ENCODE data around the gene UBQLNL. TPM values are rescaled to one million over a fixed set of nuclear protein-coding genes. Genes with fewer than 3 reads are reported as not detected.

Gene UBQLNL
- total RNA-seq, result 0.24 and 0.53 TPM in 2 replicates

GRCh38 chr11:5516599-5516998, at the start of gene UBQLNL:
TSS of gene UBQLNL (minus strand) at chr11:5516699. CDS start at chr11:5516441, 258 bp downstream.
- DNase-seq (ENCODE audit: extremely low read depth, low read depth, low spot score), result no peak

- DNase-seq (ENCODE audit: extremely low read depth, low read depth, low spot score), result no peak
Measured at GRCh38 chr11:5564259-5565019, 47.9 kb upstream of the UBQLNL start.

- DNase-seq (ENCODE audit: extremely low read depth, low read depth, low spot score), result no peak
Measured at GRCh38 chr11:5557751-5558150, 41.3 kb upstream of the UBQLNL start.

- DNase-seq (ENCODE audit: extremely low read depth, low read depth, low spot score), result no peak
Measured at GRCh38 chr11:5556596-5557188, 40.2 kb upstream of the UBQLNL start.

GRCh38 chr11:5553343-5553742, 36.8 kb upstream of the UBQLNL start:
- no peak for DNase-seq (ENCODE audit: extremely low read depth, low read depth, low spot score)

GRCh38 chr11:5550440-5551095, 34.1 kb upstream of the UBQLNL start:
- DNase-seq (ENCODE audit: extremely low read depth, low read depth, low spot score), result no peak

GRCh38 chr11:5548440-5548839, 31.9 kb upstream of the UBQLNL start, which contains the start of gene OR52H1:
TSS of gene OR52H1 (minus strand) at chr11:5548540. CDS start at chr11:5545505, 3,035 bp downstream.
- no peak for DNase-seq (ENCODE audit: extremely low read depth, low read depth, low spot score)

- no peak for DNase-seq (ENCODE audit: extremely low read depth, low read depth, low spot score)
Measured at GRCh38 chr11:5547982-5548381, 31.5 kb upstream of the UBQLNL start.

- no peak for DNase-seq (ENCODE audit: extremely low read depth, low read depth, low spot score)
Measured at GRCh38 chr11:5546457-5546856, 30.0 kb upstream of the UBQLNL start.

- no peak for DNase-seq (ENCODE audit: extremely low read depth, low read depth, low spot score)
Measured at GRCh38 chr11:5541427-5541826, 24.9 kb upstream of the UBQLNL start.

GRCh38 chr11:5536482-5536881, 20.0 kb upstream of the UBQLNL start:
- DNase-seq (ENCODE audit: extremely low read depth, low read depth, low spot score), result no peak

GRCh38 chr11:5534046-5534445, 17.5 kb upstream of the UBQLNL start:
- no peak for DNase-seq (ENCODE audit: extremely low read depth, low read depth, low spot score)

GRCh38 chr11:5531053-5531831, 14.7 kb upstream of the UBQLNL start:
- DNase-seq (ENCODE audit: extremely low read depth, low read depth, low spot score), result no peak

- DNase-seq (ENCODE audit: extremely low read depth, low read depth, low spot score), result no peak
Measured at GRCh38 chr11:5528495-5528894, 12.0 kb upstream of the UBQLNL start.

GRCh38 chr11:5527716-5528115, 11.2 kb upstream of the UBQLNL start:
- no peak for DNase-seq (ENCODE audit: extremely low read depth, low read depth, low spot score)

- DNase-seq (ENCODE audit: extremely low read depth, low read depth, low spot score), result no peak
Measured at GRCh38 chr11:5524756-5525155, 8.3 kb upstream of the UBQLNL start.

GRCh38 chr11:5522308-5522707, 5.8 kb upstream of the UBQLNL start:
- DNase-seq (ENCODE audit: extremely low read depth, low read depth, low spot score), result no peak

- DNase-seq (ENCODE audit: extremely low read depth, low read depth, low spot score), result no peak
Measured at GRCh38 chr11:5521540-5521939, 5.0 kb upstream of the UBQLNL start.

- DNase-seq (ENCODE audit: extremely low read depth, low read depth, low spot score), result no peak
Measured at GRCh38 chr11:5514841-5515240, 1.7 kb downstream of the UBQLNL start.

GRCh38 chr11:5509803-5510202, 6.7 kb downstream of the UBQLNL start, which contains the start of gene UBQLN3:
TSS of gene UBQLN3 (minus strand) at chr11:5509957. CDS start at chr11:5509558, 399 bp downstream.
- no peak for DNase-seq (ENCODE audit: extremely low read depth, low read depth, low spot score)

- DNase-seq (ENCODE audit: extremely low read depth, low read depth, low spot score), result no peak
Measured at GRCh38 chr11:5508605-5509004, 7.9 kb downstream of the UBQLNL start.

Measured in glomerular endothelial cell (primary cell).